Measurements from ENCODE around the gene EGFR. TPM values are rescaled to one million over a fixed set of nuclear protein-coding genes. Genes with fewer than 3 reads are reported as not detected.

EGFR gene
- total and polyA plus RNA-seq, 7 donors = 3.6 to 39.7 (median 14.1) TPM

DNA sequence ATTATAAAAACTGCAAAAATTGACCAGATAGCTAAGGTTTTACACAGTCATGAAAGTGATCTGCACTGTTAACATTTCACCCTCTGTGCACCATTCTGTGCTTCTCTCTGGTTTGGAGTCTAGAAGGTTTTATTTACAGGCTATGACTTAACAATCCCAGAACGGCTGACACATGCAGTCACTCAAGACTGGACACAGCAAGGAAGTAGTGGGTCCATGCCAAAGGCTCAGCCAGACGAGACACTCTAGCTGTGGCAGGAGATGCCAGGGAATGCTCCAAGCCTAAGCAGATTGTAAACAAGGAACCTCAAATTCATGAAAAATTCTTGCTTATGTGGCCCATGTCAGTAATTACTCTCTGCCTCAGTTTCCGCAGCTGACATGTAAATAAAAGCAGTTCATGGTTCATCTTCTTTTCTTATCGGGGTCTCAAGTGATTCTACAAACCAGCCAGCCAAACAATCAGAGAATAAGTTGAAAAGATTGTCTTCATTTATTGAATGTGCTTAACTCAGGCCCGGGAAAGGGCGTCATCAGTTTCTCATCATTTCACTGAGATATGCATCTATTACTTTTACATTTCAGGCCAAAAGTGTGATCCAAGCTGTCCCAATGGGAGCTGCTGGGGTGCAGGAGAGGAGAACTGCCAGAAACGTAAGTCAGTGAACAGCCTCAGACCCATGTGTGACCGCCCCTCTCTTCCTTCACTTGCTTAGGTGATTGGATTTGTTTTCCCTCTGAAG is 132.1 kb downstream of the EGFR start:
- TF ChIP-seq, protein P1, sequence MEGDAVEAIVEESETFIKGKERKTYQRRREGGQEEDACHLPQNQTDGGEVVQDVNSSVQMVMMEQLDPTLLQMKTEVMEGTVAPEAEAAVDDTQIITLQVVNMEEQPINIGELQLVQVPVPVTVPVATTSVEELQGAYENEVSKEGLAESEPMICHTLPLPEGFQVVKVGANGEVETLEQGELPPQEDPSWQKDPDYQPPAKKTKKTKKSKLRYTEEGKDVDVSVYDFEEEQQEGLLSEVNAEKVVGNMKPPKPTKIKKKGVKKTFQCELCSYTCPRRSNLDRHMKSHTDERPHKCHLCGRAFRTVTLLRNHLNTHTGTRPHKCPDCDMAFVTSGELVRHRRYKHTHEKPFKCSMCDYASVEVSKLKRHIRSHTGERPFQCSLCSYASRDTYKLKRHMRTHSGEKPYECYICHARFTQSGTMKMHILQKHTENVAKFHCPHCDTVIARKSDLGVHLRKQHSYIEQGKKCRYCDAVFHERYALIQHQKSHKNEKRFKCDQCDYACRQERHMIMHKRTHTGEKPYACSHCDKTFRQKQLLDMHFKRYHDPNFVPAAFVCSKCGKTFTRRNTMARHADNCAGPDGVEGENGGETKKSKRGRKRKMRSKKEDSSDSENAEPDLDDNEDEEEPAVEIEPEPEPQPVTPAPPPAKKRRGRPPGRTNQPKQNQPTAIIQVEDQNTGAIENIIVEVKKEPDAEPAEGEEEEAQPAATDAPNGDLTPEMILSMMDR (IDR thresholded peaks at IDR 0.05) = no peak
- peak overlapping the region; percentile 5 for H3K4me3 ChIP-seq
- ATAC-seq (peak; percentile 94 to 98 (median 97)), DNase-seq (peak in 1 of 2 donors; percentile 80)
- H3K9me3 ChIP-seq = no peaks in the 10 kb centered on the region
- 45 to 61% (median 48%) methylated on average over 8 of the region's 8 CpGs for WGBS, 3 donors
- peaks cover 0 to 50% of the 10 kb centered on the region in 2 donors for H3K36me3 ChIP-seq (ENCODE audit: insufficient read depth in 1 of 2, low read depth in 1 of 2)
- intact Hi-C loops (cut with DNase I) = no loop called here
- H3K27ac ChIP-seq = peak overlapping the region; percentile 81
- no peaks in the 10 kb centered on the region for H3K27me3 ChIP-seq (ENCODE audit: insufficient read depth in 3 of 3, low read length in 2 of 3)
- peaks cover 38% of the 10 kb centered on the region for H3K4me1 ChIP-seq

DNA sequence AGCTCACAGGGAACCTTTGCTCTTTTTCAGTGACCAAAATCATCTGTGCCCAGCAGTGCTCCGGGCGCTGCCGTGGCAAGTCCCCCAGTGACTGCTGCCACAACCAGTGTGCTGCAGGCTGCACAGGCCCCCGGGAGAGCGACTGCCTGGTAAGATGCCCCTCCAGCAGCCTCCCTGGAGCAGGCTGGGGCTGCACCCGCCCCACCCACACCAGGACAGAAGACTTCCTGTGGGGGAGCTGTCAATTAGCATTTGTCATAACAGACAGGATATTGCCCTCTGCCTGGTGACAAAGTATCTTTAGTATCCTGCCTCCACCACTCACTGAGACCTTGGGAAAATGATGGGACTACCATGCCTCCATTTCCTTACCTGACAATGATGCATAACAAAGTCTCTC is 133.7 kb downstream of the EGFR start:
- TF ChIP-seq, protein P1 (IDR thresholded peaks at IDR 0.05) = no peak
- Histone ChIP-seq H3K27me3 (ENCODE audit: insufficient read depth in 3 of 3, low read length in 2 of 3) (no peaks in the 10 kb centered on the region), H3K36me3 (ENCODE audit: insufficient read depth in 1 of 2, low read depth in 1 of 2) (peaks cover 0 to 51% of the 10 kb centered on the region in 2 donors), H3K27ac (no peak overlapping the region), H3K4me1 (peaks cover 38% of the 10 kb centered on the region), H3K9me3 (no peaks in the 10 kb centered on the region), H3K4me3 (no peak overlapping the region)
- intact Hi-C loops (cut with DNase I) = no loop called here
- no peak for ATAC-seq
- WGBS, 3 donors = 90 to 94% (median 93%) methylated on average over 6 of the region's 6 CpGs
- no peak for DNase-seq

DNA sequence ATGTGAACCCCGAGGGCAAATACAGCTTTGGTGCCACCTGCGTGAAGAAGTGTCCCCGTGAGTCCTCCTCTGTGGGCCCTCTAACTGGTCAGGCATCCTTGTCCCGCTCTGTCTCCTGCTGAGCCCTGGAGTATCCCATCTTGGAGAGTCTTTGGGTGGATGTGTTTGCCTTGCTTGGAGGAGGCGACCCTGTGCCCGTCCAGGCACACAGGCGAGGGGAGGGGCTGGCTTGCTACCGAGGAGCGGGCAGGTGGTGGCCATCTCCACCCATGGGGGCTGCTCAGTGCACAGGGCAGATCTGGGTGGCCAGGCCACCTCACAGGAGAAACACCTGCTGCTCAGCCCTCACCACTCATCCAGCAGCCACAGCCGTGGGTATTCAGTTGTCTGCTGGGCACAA is 135.3 kb downstream of the EGFR start:
- DNase-seq (no peak), ATAC-seq (peak in 1 of 4 donors; percentile 34)
- Histone ChIP-seq H3K9me3 (no peaks in the 10 kb centered on the region), H3K36me3 (ENCODE audit: insufficient read depth in 1 of 2, low read depth in 1 of 2) (peaks cover 0 to 61% of the 10 kb centered on the region in 2 donors), H3K27ac (peak overlapping the region; percentile 40), H3K4me1 (peaks cover 31% of the 10 kb centered on the region), H3K27me3 (ENCODE audit: insufficient read depth in 3 of 3, low read length in 2 of 3) (no peaks in the 10 kb centered on the region), H3K4me3 (no peak overlapping the region)
- TF ChIP-seq, protein P1 (IDR thresholded peaks at IDR 0.05) = no peak
- 66 to 85% (median 76%) methylated on average over 10 of the region's 10 CpGs for WGBS, 3 donors
- intact Hi-C loops (cut with DNase I) = no loop called here

DNA sequence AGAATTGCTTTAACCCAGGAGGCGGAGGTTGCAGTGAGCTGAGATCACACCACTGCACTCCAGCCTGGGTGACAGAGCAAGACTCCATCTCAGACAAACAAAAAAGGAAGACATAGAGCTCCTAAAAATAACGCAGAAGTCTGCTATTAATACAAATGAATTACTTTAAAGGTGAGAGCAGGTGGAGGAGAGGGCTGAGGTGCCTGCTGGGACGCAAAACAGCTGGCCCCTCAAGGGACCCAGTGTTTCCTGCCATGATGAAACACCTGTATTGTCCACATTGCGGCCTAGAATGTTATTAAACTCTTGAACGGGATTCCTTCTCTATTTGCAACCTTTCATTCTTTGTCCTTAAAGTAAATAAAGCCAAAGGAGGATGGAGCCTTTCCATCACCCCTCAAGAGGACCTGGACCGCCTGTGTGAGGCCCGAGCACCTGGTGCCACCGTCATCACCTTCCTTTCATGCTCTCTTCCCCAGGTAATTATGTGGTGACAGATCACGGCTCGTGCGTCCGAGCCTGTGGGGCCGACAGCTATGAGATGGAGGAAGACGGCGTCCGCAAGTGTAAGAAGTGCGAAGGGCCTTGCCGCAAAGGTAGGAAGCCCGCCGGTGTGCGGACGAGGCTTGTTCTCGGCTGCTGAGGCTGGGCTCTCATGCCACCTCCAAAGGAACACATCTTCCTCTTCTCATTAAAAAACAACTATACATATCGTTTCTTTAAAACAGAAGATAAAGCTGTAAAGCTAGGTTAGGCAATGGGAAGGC is 136.7 kb downstream of the EGFR start:
- TF ChIP-seq, protein P1 (IDR thresholded peaks at IDR 0.05) = no peak
- Histone ChIP-seq H3K4me1 (peaks cover 18% of the 10 kb centered on the region), H3K36me3 (ENCODE audit: insufficient read depth in 1 of 2, low read depth in 1 of 2) (peaks cover 0 to 75% of the 10 kb centered on the region in 2 donors), H3K9me3 (no peaks in the 10 kb centered on the region), H3K4me3 (no peak overlapping the region), H3K27ac (no peak overlapping the region), H3K27me3 (ENCODE audit: insufficient read depth in 3 of 3, low read length in 2 of 3) (no peaks in the 10 kb centered on the region)
- ATAC-seq (no peak), DNase-seq (no peak)
- intact Hi-C loops (cut with DNase I) = no loop called here
- WGBS, 3 donors = 91 to 92% (median 92%) methylated on average over 24 of the region's 24 CpGs
